K562 (cell line): ENCODE data around the gene RDH13. TPM values are rescaled to one million over a fixed set of nuclear protein-coding genes. Genes with fewer than 3 reads are reported as not detected.

Experiments
- ATAC-seq: fragments of 200-7000 bp; cut with Tn5 transposase; 3 replicates; pipeline ENCODE4 v1.9.1; 2020; ENCODE audit warnings: moderate library complexity
- BruUV-seq: library from RNA; stranded (reverse); fragments of 400-500 nt; replicated peaks from 2 replicates; lab custom pipeline; 2021; lab: Mats Ljungman, UMichigan
- CTCF ChIA-PET: fragments of 300-600 bp; formaldehyde crosslinking; extraction: SDS; loops from one replicate; lab custom pipeline; 2021; ENCODE audit warnings: low intra/inter-chr PET ratio; lab: Yijun Ruan, JAX
- POLR2A ChIA-PET: fragments of 300-600, 350-650 bp; sonication (Branson Sonifier 250); formaldehyde crosslinking; extraction: SDS; loops from one replicate; lab custom pipeline; 2021; ENCODE audit warnings: antibody characterized with exemption, inconsistent platforms; lab: Yijun Ruan, JAX
- DNase-seq, 4 experiments: peaks; one replicate each; pipeline versions ENCODE4 v3.0.0 to v3.0.0-alpha.2; 2011 to 2018; ENCODE audit warnings: low spot score in 3 of 4, mixed read lengths in 3 of 4; ENCODE audit errors: extremely low read depth in 1 of 4
- FAIRE-seq: peaks from 2 replicates; lab custom pipeline; 2011; peaks lifted over from hg19 to GRCh38; lab: Jason Lieb, UNC
- H2AFZ ChIP-seq: 2 replicates; pipeline ENCODE4 v1.6.0; 2011; ENCODE audit warnings: low read depth, low read length, control low read depth, inconsistent platforms
- H3K27ac ChIP-seq: fragments of 200-600 bp; 3 replicates; pipeline ENCODE4 v1.8.0; 2011; ENCODE audit warnings: low read depth, mild to moderate bottlenecking, control low read depth, inconsistent platforms, low read length, moderate library complexity, mixed read lengths; ENCODE audit errors: extremely low read depth
- H3K27me3 ChIP-seq, 2 experiments: fragments of 300-600 bp in 1 of 2; 2 replicates in 1 of 2; 3 replicates in 1 of 2; pipeline versions ENCODE4 v1.6.0 to v1.8.0; 2011; ENCODE audit warnings: inconsistent platforms in 2 of 2, low read length in 2 of 2, mild to moderate bottlenecking in 1 of 2, mixed read lengths in 1 of 2, moderate library complexity in 1 of 2; ENCODE audit not compliant: control insufficient read depth in 2 of 2, insufficient read depth in 2 of 2
- H3K36me3 ChIP-seq: fragments of 300-600 bp; 3 replicates; pipeline ENCODE4 v1.8.0; 2011; ENCODE audit warnings: mild to moderate bottlenecking, low read length, inconsistent platforms; ENCODE audit not compliant: control insufficient read depth, insufficient read depth
- H3K4me1 ChIP-seq, 2 experiments: fragments of 200-600 bp in 1 of 2; replicated peaks in 1 of 2; 2 replicates in 1 of 2; 3 replicates in 1 of 2; pipeline versions ENCODE4 v1.5.1 to v1.8.0; 2011; ENCODE audit warnings: inconsistent platforms in 2 of 2, low read length in 2 of 2, mild to moderate bottlenecking in 1 of 2, mixed read lengths in 1 of 2, moderate library complexity in 1 of 2; ENCODE audit not compliant: control insufficient read depth in 2 of 2, insufficient read depth in 2 of 2
- H3K4me2 ChIP-seq: 2 replicates; pipeline ENCODE4 v1.6.1; 2011; ENCODE audit warnings: low read length, control low read depth, inconsistent platforms, mixed read lengths; ENCODE audit not compliant: insufficient read depth
- H3K4me3 ChIP-seq: fragments of 200-600 bp; sonication (generic), shearing (Covaris generic); 2 replicates; pipeline ENCODE4 v1.5.1; 2016; ENCODE audit warnings: control low read depth, inconsistent platforms
- H3K79me2 ChIP-seq: fragments of 200-600 bp; 3 replicates; pipeline ENCODE4 v1.8.0; 2011; ENCODE audit warnings: low read length, inconsistent platforms; ENCODE audit not compliant: control insufficient read depth, insufficient read depth
- H3K9ac ChIP-seq, 2 experiments: 2 replicates each; pipeline versions ENCODE4 v1.6.0 to v1.6.1; 2011; ENCODE audit warnings: low read depth in 2 of 2, low read length in 2 of 2, control low read depth in 1 of 2, inconsistent platforms in 1 of 2, mild to moderate bottlenecking in 1 of 2, mixed read lengths in 1 of 2; ENCODE audit not compliant: insufficient read depth in 1 of 2
- H3K9me1 ChIP-seq: one replicate; pipeline ENCODE4 v1.6.0; 2011; ENCODE audit warnings: inconsistent platforms, mild to moderate bottlenecking, low read length, moderate library complexity; ENCODE audit not compliant: control insufficient read depth, insufficient read depth
- H3K9me3 ChIP-seq: replicated peaks from 2 replicates; pipeline ENCODE4 v1.5.1; 2011; ENCODE audit warnings: low read depth, low read length, inconsistent platforms; ENCODE audit not compliant: control insufficient read depth, insufficient read depth
- H4K20me1 ChIP-seq: replicated peaks from 2 replicates; pipeline ENCODE4 v1.6.1; 2011; ENCODE audit warnings: low read length, inconsistent platforms, mixed read lengths; ENCODE audit not compliant: control insufficient read depth, insufficient read depth
- FOXP4 ChIP-seq: sonication (generic); formaldehyde crosslinking; IDR thresholded peaks from 2 replicates; pipeline ENCODE4 v1.8.0; 2022; ENCODE audit warnings: mild to moderate bottlenecking, missing genetic modification reagents, borderline replicate concordance
- MED1 ChIP-seq: sonication (generic); formaldehyde crosslinking; IDR thresholded peaks from 2 replicates; pipeline ENCODE4 v1.8.1; 2023; ENCODE audit warnings: missing genetic modification reagents, borderline replicate concordance
- SP2 ChIP-seq: IDR thresholded peaks from 2 replicates; pipeline ENCODE4 v1.6.1; 2011; ENCODE audit warnings: mild to moderate bottlenecking, low read depth, low read length, moderate library complexity; ENCODE audit not compliant: poor library complexity, severe bottlenecking; ENCODE audit errors: extremely low read depth
- WGBS: fragments of 100-300 bp; shearing (Covaris generic); methylation state at CpG from one replicate; pipeline ENCODE4 v1.1.6; 2016; ENCODE audit warnings: low coverage, mixed read lengths; ENCODE audit not compliant: insufficient coverage; ENCODE audit errors: missing lambda C conversion rate; 5-methylcytosine and 5-hydroxymethylcytosine counted together
- in situ Hi-C: fragments of 300-500 bp; cut with MboI; formaldehyde crosslinking; loops from 4 replicates; pipeline ENCODE4 v1.15.0; 2018; ENCODE audit warnings: inconsistent platforms, mixed read lengths
- intact Hi-C: fragments of 100-400 bp; cut with micrococcal nuclease; formaldehyde crosslinking; loops from 2 replicates; pipeline ENCODE4 v1.14.2; 2022
- polyA plus RNA-seq, 8 experiments: library from polyadenylated mRNA; depleted of rRNA in 4 of 8; stranded (reverse) in 5 of 8; unstranded in 3 of 8; fragments of >200 nt; fragmentation: Nextera tagmentation in 2 of 8; fragmentation: Illumina TruSeq in 1 of 8; extraction: Ambion mirVana in 2 of 8; extraction: Trizol in 1 of 8; gene quantifications; 2 replicates each; pipeline versions ENCODE4 v1.2.1 to v1.2.3, GENCODE V29; 2011 to 2014; ENCODE audit warnings: inconsistent platforms in 1 of 8, missing spikeins in 1 of 8
- total RNA-seq, 7 experiments: library from RNA; depleted of rRNA in 6 of 7; stranded (reverse); fragments of >200 nt in 6 of 7; fragmentation: Illumina TruSeq in 2 of 7; extraction: Trizol in 2 of 7; gene quantifications; 2 replicates each; pipeline versions ENCODE4 v1.2.1 to v1.2.3, GENCODE V29; 2011 to 2021; ENCODE audit warnings: low replicate concordance in 1 of 7

The RDH13 gene
- total and polyA plus RNA-seq, 9 of the 15 experiments (the other 6 are each of a cell fraction or from before 2014, with no cell fraction given) = 7.5 to 70.3 (median 39.5) TPM

GRCh38 chr19:55036058-55036457 is 26.9 kb downstream of the RDH13 start:
- Histone ChIP-seq H3K36me3 (peaks cover 49% of the 10 kb centered on the region), H3K9ac (no peak overlapping the region), H3K4me3 (peak overlapping the region; percentile 45), H2AFZ (no peak overlapping the region), H3K79me2 (peaks cover 91% of the 10 kb centered on the region), H3K9me1 (no peaks in the 10 kb centered on the region), H3K4me1 (peaks cover 36 to 37% of the 10 kb centered on the region in 2 experiments), H3K4me2 (peak overlapping the region; percentile 57), H3K9me3 (no peaks in the 10 kb centered on the region), H3K27me3 (no peaks in the 10 kb centered on the region), H3K27ac (peak overlapping the region; percentile 96; the same call in 1 of the 3 replicates), H4K20me1 (0 out of 2 replicates have a peak, but pooled peaks cover 2% of the 10 kb centered on the region)
- 57% methylated on average over 1 of the region's 2 CpGs for WGBS
- FAIRE-seq (no peak), ATAC-seq (no peak), DNase-seq (no peak)
- TF ChIP-seq SP2 (no peak), FOXP4 (CRISPR knock-in tag) (no peak), MED1 (CRISPR knock-in tag) (no peak)
- no TSS peak for BruUV-seq
- in situ Hi-C loops = no loop called here
- CTCF ChIA-PET = no interaction called here
- intact Hi-C loops = no loop called here
- POLR2A ChIA-PET = interaction anchor here (0.6 to 3.3 kb wide), 5 partner anchors 8 to 69 kb away, joined by 3 to 33 read pairs (median 5); no protein-coding TSS in a partner anchor
